ENCODE measurements around the gene VTI1A. TPM values are rescaled to one million over a fixed set of nuclear protein-coding genes. Genes with fewer than 3 reads are reported as not detected.
A peak's percentile ranks its signal among the peaks of the same experiment; 100 is the strongest.

The VTI1A gene
- total RNA-seq, 1 donor from 2014 or later: 39.4 TPM

DNA sequence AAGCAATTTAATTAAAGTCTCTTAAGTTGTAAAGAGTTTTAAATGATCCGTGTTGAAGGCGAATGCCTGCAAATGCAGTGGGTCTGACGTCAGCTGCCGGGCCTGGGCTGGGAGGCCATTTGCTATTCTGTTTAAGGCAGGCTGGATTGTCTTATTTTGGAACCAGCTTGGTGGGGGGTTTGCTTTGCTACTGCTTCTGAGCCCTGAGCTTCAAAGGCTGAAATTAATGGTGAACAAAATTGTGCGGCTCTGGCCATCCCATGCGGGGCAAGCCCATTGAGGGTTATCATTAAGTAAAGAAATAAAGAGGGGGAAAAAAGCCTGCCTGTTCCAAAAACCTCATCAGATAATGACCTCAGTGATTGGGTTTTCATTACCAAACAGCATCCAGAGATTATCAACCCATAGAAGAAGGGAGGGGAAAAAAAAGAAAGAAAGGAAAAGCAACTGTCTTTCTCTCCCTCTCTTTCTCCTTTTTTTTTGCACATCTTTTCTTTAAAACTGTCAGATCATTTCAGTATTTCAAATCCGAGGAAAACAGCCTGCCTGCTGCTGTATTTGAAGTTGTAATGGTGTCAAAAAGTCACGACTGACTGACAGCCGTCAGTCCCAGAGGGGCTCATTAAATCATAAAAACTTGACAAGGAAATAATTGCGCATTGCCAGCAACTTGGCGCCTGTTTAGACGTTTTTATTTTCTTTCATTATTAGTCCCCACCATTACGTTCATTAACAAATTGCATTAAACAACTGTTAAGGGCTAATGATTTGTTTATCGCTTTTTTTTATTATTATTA is 371.2 kb downstream of the VTI1A start:
- H3K27ac Mint-ChIP-seq: no peak overlapping the region
- TF ChIP-seq, protein P1, sequence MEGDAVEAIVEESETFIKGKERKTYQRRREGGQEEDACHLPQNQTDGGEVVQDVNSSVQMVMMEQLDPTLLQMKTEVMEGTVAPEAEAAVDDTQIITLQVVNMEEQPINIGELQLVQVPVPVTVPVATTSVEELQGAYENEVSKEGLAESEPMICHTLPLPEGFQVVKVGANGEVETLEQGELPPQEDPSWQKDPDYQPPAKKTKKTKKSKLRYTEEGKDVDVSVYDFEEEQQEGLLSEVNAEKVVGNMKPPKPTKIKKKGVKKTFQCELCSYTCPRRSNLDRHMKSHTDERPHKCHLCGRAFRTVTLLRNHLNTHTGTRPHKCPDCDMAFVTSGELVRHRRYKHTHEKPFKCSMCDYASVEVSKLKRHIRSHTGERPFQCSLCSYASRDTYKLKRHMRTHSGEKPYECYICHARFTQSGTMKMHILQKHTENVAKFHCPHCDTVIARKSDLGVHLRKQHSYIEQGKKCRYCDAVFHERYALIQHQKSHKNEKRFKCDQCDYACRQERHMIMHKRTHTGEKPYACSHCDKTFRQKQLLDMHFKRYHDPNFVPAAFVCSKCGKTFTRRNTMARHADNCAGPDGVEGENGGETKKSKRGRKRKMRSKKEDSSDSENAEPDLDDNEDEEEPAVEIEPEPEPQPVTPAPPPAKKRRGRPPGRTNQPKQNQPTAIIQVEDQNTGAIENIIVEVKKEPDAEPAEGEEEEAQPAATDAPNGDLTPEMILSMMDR (IDR thresholded peaks at IDR 0.05; ENCODE audit: unreplicated experiment): no peak
- no peaks in the 10 kb centered on the region for H3K27me3 Mint-ChIP-seq
- peaks cover 42% of the 10 kb centered on the region for H3K4me1 Mint-ChIP-seq (ENCODE audit: low read depth)
- no peak overlapping the region for H3K4me3 Mint-ChIP-seq (ENCODE audit: low read depth)
- no peak for DNase-seq (ENCODE audit: low spot score, unreplicated experiment)
- H3K9me3 Mint-ChIP-seq (ENCODE audit: low read depth): no peaks in the 10 kb centered on the region
- peaks cover 9% of the 10 kb centered on the region for H3K36me3 Mint-ChIP-seq (ENCODE audit: insufficient read depth)

DNA sequence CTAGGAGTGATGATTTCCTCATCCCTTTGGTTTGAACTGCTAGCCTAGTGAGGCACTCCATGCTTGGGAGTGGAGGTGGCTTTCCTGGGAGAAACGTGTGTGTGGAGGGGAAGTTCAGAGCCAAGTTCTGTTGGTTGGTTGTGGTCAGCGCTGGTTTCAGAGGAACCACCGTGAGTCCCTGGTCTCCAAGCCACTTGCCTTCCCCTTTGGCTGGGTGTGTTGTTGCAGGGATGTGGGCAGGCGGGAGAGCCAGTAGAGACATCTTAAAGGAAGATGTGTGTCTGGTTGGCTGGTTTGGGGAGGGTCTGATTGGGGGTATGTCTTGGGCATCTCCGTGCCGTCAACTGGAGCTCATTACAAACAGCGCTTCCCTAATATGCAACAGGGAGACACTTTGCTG is 372.2 kb downstream of the VTI1A start:
- no peaks in the 10 kb centered on the region for H3K9me3 Mint-ChIP-seq (ENCODE audit: low read depth)
- no peaks in the 10 kb centered on the region for H3K27me3 Mint-ChIP-seq
- H3K4me3 Mint-ChIP-seq (ENCODE audit: low read depth): no peak overlapping the region
- TF ChIP-seq, protein P1 (IDR thresholded peaks at IDR 0.05; ENCODE audit: unreplicated experiment): no peak
- no peak overlapping the region for H3K27ac Mint-ChIP-seq
- DNase-seq (ENCODE audit: low spot score, unreplicated experiment): no peak
- H3K4me1 Mint-ChIP-seq (ENCODE audit: low read depth): peaks cover 38% of the 10 kb centered on the region
- H3K36me3 Mint-ChIP-seq (ENCODE audit: insufficient read depth): peaks cover 9% of the 10 kb centered on the region

DNA sequence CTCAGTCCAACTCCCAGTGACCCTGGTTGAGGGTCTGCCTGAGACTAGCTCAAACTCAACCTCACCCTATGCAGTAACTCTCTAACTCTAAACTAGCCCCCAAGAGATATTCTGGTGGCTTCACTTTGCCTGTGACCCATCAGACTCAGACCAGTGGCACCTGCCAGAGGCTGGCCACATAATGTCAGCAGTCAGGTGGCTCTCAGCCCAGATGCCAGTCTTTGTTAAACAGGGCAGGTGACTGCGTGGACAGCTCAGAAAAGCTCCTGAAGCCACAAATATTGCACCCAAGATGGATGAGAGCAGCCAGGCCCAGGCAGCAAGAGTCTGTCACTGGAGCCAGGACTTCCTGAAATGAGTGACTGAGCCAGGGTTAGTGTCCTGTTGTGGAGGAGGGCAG is 373.3 kb downstream of the VTI1A start:
- TF ChIP-seq, protein P1 (IDR thresholded peaks at IDR 0.05; ENCODE audit: unreplicated experiment): no peak
- Mint-ChIP-seq H3K4me1 (ENCODE audit: low read depth) (peaks cover 33% of the 10 kb centered on the region), H3K9me3 (ENCODE audit: low read depth) (no peaks in the 10 kb centered on the region), H3K4me3 (ENCODE audit: low read depth) (no peak overlapping the region), H3K36me3 (ENCODE audit: insufficient read depth) (peaks cover 9% of the 10 kb centered on the region), H3K27me3 (no peaks in the 10 kb centered on the region), H3K27ac (no peak overlapping the region)
- DNase-seq (ENCODE audit: low spot score, unreplicated experiment): no peak

DNA sequence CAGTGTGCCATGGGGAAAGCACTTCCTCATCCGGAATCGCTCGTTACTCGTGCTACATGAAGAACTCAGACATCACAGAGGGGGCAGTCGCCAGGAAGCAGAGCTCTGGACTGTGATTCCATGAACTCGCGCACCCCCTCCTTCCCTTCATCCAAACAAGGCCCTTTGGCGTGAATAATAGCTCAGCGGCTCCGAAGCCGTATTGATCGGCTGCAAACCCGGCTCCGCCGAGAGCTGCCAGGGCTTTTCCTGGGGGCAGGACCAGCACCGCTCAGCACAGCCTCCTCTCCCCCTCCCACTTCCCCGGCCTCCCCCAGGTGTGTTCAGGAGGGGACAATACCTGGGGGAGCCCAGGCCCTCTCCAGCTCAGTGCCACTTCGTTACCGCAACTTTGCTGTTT is 374.0 kb downstream of the VTI1A start:
- TF ChIP-seq, protein P1 (IDR thresholded peaks at IDR 0.05; ENCODE audit: unreplicated experiment): no peak
- H3K4me1 Mint-ChIP-seq (ENCODE audit: low read depth): peaks cover 26% of the 10 kb centered on the region
- no peaks in the 10 kb centered on the region for H3K27me3 Mint-ChIP-seq

DNA sequence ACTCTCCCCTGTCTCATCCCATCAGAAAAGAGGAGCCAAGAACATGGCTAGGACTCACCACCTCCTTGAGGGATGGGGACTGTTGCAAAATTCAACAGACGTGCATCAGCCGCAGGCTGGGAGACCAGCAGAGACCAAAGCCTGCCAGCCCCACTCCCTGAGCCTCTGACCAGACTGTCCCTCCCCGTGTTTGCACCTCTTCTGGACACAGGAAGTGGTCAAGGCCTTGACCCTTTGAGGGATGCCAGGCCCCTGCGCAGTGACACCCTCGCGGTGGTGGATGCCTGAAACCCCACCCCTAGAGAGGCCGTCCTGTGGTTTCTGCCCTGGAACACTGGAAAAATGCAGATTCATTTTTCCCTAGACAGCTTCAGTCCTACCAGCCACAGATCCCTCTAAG is 374.6 kb downstream of the VTI1A start:
- Mint-ChIP-seq H3K4me1 (ENCODE audit: low read depth) (peaks cover 20% of the 10 kb centered on the region), H3K4me3 (ENCODE audit: low read depth) (no peak overlapping the region), H3K27me3 (no peaks in the 10 kb centered on the region), H3K9me3 (ENCODE audit: low read depth) (no peaks in the 10 kb centered on the region), H3K27ac (peak overlapping the region; percentile 41), H3K36me3 (ENCODE audit: insufficient read depth) (peaks cover 9% of the 10 kb centered on the region)
- no peak for DNase-seq (ENCODE audit: low spot score, unreplicated experiment)
- TF ChIP-seq, protein P1 (IDR thresholded peaks at IDR 0.05; ENCODE audit: unreplicated experiment): no peak

More for the DNA sequence above, 374.0 kb downstream of the VTI1A start:
- Mint-ChIP-seq H3K27ac (peak overlapping the region; percentile 71), H3K4me3 (ENCODE audit: low read depth) (no peak overlapping the region), H3K36me3 (ENCODE audit: insufficient read depth) (peaks cover 9% of the 10 kb centered on the region), H3K9me3 (ENCODE audit: low read depth) (no peaks in the 10 kb centered on the region)
- DNase-seq (ENCODE audit: low spot score, unreplicated experiment): no peak
